IMR-90 (cell line): ENCODE measurements around the gene THEM5. TPM values are rescaled to one million over a fixed set of nuclear protein-coding genes. Genes with fewer than 3 reads are reported as not detected.

Source experiments
- ATAC-seq: fragments of 200-7000 bp; cut with Tn5 transposase; 2 replicates; pipeline ENCODE4 v1.9.1; 2020; ENCODE audit warnings: low read depth, mild to moderate bottlenecking, moderate library complexity
- BruUV-seq: library from RNA; stranded (reverse); fragments of 400-500 nt; replicated peaks from 2 replicates; lab custom pipeline; 2021; lab: Mats Ljungman, UMichigan
- CTCF ChIA-PET: fragments of 300-600 bp; formaldehyde crosslinking; extraction: SDS; loops from one replicate; lab custom pipeline; 2021; ENCODE audit warnings: antibody characterized with exemption; lab: Yijun Ruan, JAX
- POLR2A ChIA-PET: fragments of 300-600 bp; sonication (Branson Sonifier 250); formaldehyde crosslinking; loops from one replicate; lab custom pipeline; 2022; ENCODE audit warnings: antibody characterized with exemption; ENCODE audit not compliant: unreplicated experiment; lab: Charles Lee
- DNase-seq: peaks from one replicate; pipeline ENCODE4 v3.0.0; 2013
- H2AFZ ChIP-seq: replicated peaks from 2 replicates; pipeline ENCODE3; 2013; ENCODE audit warnings: low read length, mild to moderate bottlenecking; ENCODE audit not compliant: poor library complexity
- H2AK5ac ChIP-seq: 2 replicates; pipeline ENCODE4 v1.6.1; 2013; ENCODE audit warnings: low read depth, low read length, inconsistent platforms
- H2AK9ac ChIP-seq: replicated peaks from 2 replicates; pipeline ENCODE3; 2013; ENCODE audit warnings: mild to moderate bottlenecking, low read depth, low read length, moderate library complexity; ENCODE audit not compliant: poor library complexity
- H2BK120ac ChIP-seq: 2 replicates; pipeline ENCODE4 v1.6.1; 2013; ENCODE audit warnings: low read depth, low read length, inconsistent platforms
- H2BK15ac ChIP-seq: 3 replicates; pipeline ENCODE4 v1.6.1; 2013; ENCODE audit warnings: low read depth, low read length, inconsistent platforms
- H2BK20ac ChIP-seq: 2 replicates; pipeline ENCODE4 v1.6.1; 2013; ENCODE audit warnings: low read depth, mild to moderate bottlenecking, inconsistent platforms, low read length, moderate library complexity
- H2BK5ac ChIP-seq: 2 replicates; pipeline ENCODE4 v1.6.1; 2013; ENCODE audit warnings: mild to moderate bottlenecking, low read depth, low read length, inconsistent platforms; ENCODE audit not compliant: poor library complexity, severe bottlenecking
- H3K14ac ChIP-seq: replicated peaks from 2 replicates; pipeline ENCODE4 v1.6.1; 2013; ENCODE audit warnings: low read depth, low read length, inconsistent platforms
- H3K18ac ChIP-seq: 2 replicates; pipeline ENCODE4 v1.6.1; 2013; ENCODE audit warnings: low read depth, low read length, control low read depth
- H3K23ac ChIP-seq: 2 replicates; pipeline ENCODE4 v1.6.1; 2013; ENCODE audit warnings: low read depth, low read length, inconsistent platforms
- H3K27ac ChIP-seq: 2 replicates; pipeline ENCODE4 v1.5.1; 2013; ENCODE audit warnings: mild to moderate bottlenecking, control low read depth, low read length; ENCODE audit not compliant: insufficient read depth
- H3K27me3 ChIP-seq: 2 replicates; pipeline ENCODE4 v1.6.1; 2013; ENCODE audit warnings: low read length; ENCODE audit not compliant: control insufficient read depth, insufficient read depth
- H3K36me3 ChIP-seq: 2 replicates; pipeline ENCODE4 v1.6.1; 2013; ENCODE audit warnings: low read length, mixed read lengths; ENCODE audit not compliant: control insufficient read depth, insufficient read depth
- H3K4ac ChIP-seq: 2 replicates; pipeline ENCODE4 v1.6.1; 2013; ENCODE audit warnings: low read depth, low read length, inconsistent platforms
- H3K4me1 ChIP-seq: 2 replicates; pipeline ENCODE4 v1.6.1; 2013; ENCODE audit warnings: low read length, mixed read lengths; ENCODE audit not compliant: control insufficient read depth, insufficient read depth
- H3K4me2 ChIP-seq: 2 replicates; pipeline ENCODE4 v1.6.1; 2013; ENCODE audit warnings: low read depth, mild to moderate bottlenecking, control low read depth, low read length, moderate library complexity
- H3K4me3 ChIP-seq: 2 replicates; pipeline ENCODE4 v1.5.1; 2013; ENCODE audit warnings: low read depth, mild to moderate bottlenecking, control low read depth, low read length, moderate library complexity; ENCODE audit not compliant: insufficient read depth
- H3K56ac ChIP-seq: 2 replicates; pipeline ENCODE4 v1.6.1; 2013; ENCODE audit warnings: low read length, inconsistent platforms; ENCODE audit not compliant: insufficient read depth; ENCODE audit errors: extremely low read depth
- H3K79me1 ChIP-seq, 2 experiments: 2 replicates each; pipeline ENCODE4 v1.6.1; 2013; ENCODE audit warnings: low read length in 2 of 2, inconsistent platforms in 1 of 2, low read depth in 1 of 2
- H3K9ac ChIP-seq: 2 replicates; pipeline ENCODE4 v1.6.1; 2013; ENCODE audit warnings: low read depth, low read length, control low read depth
- H3K9me1 ChIP-seq: 2 replicates; pipeline ENCODE4 v1.6.1; 2013; ENCODE audit warnings: low read length, inconsistent platforms; ENCODE audit not compliant: insufficient read depth
- H3K9me3 ChIP-seq: 2 replicates; pipeline ENCODE4 v1.6.1; 2013; ENCODE audit warnings: low read length; ENCODE audit not compliant: control insufficient read depth, insufficient read depth
- H4K20me1 ChIP-seq: 2 replicates; pipeline ENCODE4 v1.6.1; 2013; ENCODE audit warnings: low read length, inconsistent platforms; ENCODE audit not compliant: insufficient read depth
- H4K5ac ChIP-seq: 2 replicates; pipeline ENCODE4 v1.6.1; 2013; ENCODE audit warnings: mild to moderate bottlenecking, low read depth, low read length, control low read depth
- H4K8ac ChIP-seq, 2 experiments: 2 replicates each; pipeline ENCODE4 v1.6.1; 2013; ENCODE audit warnings: low read depth in 2 of 2, low read length in 2 of 2, control low read depth in 1 of 2, inconsistent platforms in 1 of 2
- H4K91ac ChIP-seq: 2 replicates; pipeline ENCODE4 v1.6.1; 2013; ENCODE audit warnings: low read depth, low read length, inconsistent platforms; ENCODE audit not compliant: insufficient read depth
- BHLHE40 ChIP-seq: fragments of 150-350 bp; IDR thresholded peaks from 2 replicates; pipeline ENCODE4 v1.6.1; 2016; ENCODE audit warnings: mild to moderate bottlenecking, low read depth, low read length
- CEBPB ChIP-seq: IDR thresholded peaks from 2 replicates; pipeline ENCODE4 v1.6.1; 2012; ENCODE audit warnings: low read depth, low read length, improper control_type of control experiment
- CHD1 ChIP-seq: IDR thresholded peaks from 2 replicates; pipeline ENCODE4 v1.6.1; 2012; ENCODE audit warnings: low read depth, low read length, improper control_type of control experiment
- FOS ChIP-seq: fragments of 150-350 bp; IDR thresholded peaks from 2 replicates; pipeline ENCODE4 v1.6.1; 2016; ENCODE audit warnings: low read depth, low read length
- MAFK ChIP-seq: IDR thresholded peaks from 2 replicates; pipeline ENCODE4 v1.6.1; 2012; ENCODE audit warnings: low read depth, low read length, improper control_type of control experiment
- MAZ ChIP-seq: IDR thresholded peaks from 2 replicates; pipeline ENCODE4 v1.6.1; 2012; ENCODE audit warnings: low read depth, mild to moderate bottlenecking, low read length, improper control_type of control experiment, moderate library complexity, borderline replicate concordance
- MXI1 ChIP-seq: IDR thresholded peaks from 2 replicates; pipeline ENCODE4 v1.6.1; 2012; ENCODE audit warnings: low read depth, mild to moderate bottlenecking, low read length, moderate library complexity, borderline replicate concordance
- NFE2L2 ChIP-seq: fragments of 150-350 bp; IDR thresholded peaks from 2 replicates; pipeline ENCODE4 v1.6.1; 2016; ENCODE audit warnings: low read depth, mild to moderate bottlenecking, low read length
- POLR2A ChIP-seq: IDR thresholded peaks from 2 replicates; pipeline ENCODE4 v1.6.1; 2012; ENCODE audit warnings: mild to moderate bottlenecking, low read depth, low read length
- RAD21 ChIP-seq: IDR thresholded peaks from 2 replicates; pipeline ENCODE4 v1.6.1; 2012; ENCODE audit warnings: low read length, improper control_type of control experiment
- RCOR1 ChIP-seq: IDR thresholded peaks from 2 replicates; pipeline ENCODE4 v1.6.1; 2012; ENCODE audit warnings: mild to moderate bottlenecking, low read length, improper control_type of control experiment; ENCODE audit not compliant: insufficient replicate concordance
- RFX5 ChIP-seq: IDR thresholded peaks from 2 replicates; pipeline ENCODE4 v1.8.0; 2012; ENCODE audit warnings: low read depth, mild to moderate bottlenecking, low read length, moderate library complexity
- SMC3 ChIP-seq: fragments of 150-350 bp; IDR thresholded peaks from 2 replicates; pipeline ENCODE4 v1.6.1; 2016; ENCODE audit warnings: low read depth, mild to moderate bottlenecking, antibody characterized with exemption, low read length, moderate library complexity
- WGBS, 2 experiments: methylation state at CpG; one replicate each; pipeline versions ENCODE4 v1.1.5 to v1.1.7; 2013; ENCODE audit warnings: missing lambda C conversion rate in 2 of 2; ENCODE audit not compliant: insufficient read length in 1 of 2; ENCODE audit errors: extremely low coverage in 2 of 2; 5-methylcytosine and 5-hydroxymethylcytosine counted together
- dilution Hi-C: fragments of 300-500 bp; cut with HindIII; formaldehyde crosslinking; loops from one replicate; pipeline ENCODE4 v1.14.3; 2018; ENCODE audit warnings: low sequenced_read_pairs; ENCODE audit not compliant: unreplicated experiment
- in situ Hi-C: fragments of 300-500 bp; cut with MboI; formaldehyde crosslinking; loops from 3 replicates; pipeline ENCODE4 v1.14.3; 2019; ENCODE audit warnings: low sequenced_read_pairs, inconsistent platforms, mixed read lengths
- intact Hi-C: fragments of 100-400 bp; cut with micrococcal nuclease; formaldehyde crosslinking; loops from 2 replicates; pipeline ENCODE4 v1.10.0; 2022
- polyA plus RNA-seq, 3 experiments: library from polyadenylated mRNA; depleted of rRNA; stranded (reverse); fragments of >200 nt; gene quantifications; 2 replicates each; pipeline ENCODE4 v1.2.3, GENCODE V29; 2012; ENCODE audit warnings: low replicate concordance in 1 of 3
- total RNA-seq: library from RNA; depleted of rRNA; stranded (reverse); fragments of >200 nt; gene quantifications from 2 replicates; pipeline ENCODE4 v1.2.3, GENCODE V29; 2012
- TF ChIP-seq, protein P1 (sequence below): fragments of 150-350 bp; IDR thresholded peaks from 2 replicates; pipeline ENCODE4 v1.6.1; 2016; ENCODE audit warnings: low read depth, mild to moderate bottlenecking, low read length, moderate library complexity, borderline replicate concordance
- TF ChIP-seq, protein P2 (sequence below): fragments of 150-350 bp; IDR thresholded peaks from 2 replicates; pipeline ENCODE4 v1.6.1; 2017; ENCODE audit warnings: mild to moderate bottlenecking, antibody characterized with exemption, low read length, low read depth
- TF ChIP-seq, protein P3 (sequence below): conservative IDR thresholded peaks from 2 replicates; pipeline ENCODE4 v1.5.1; 2012; ENCODE audit warnings: mild to moderate bottlenecking, low read depth, low read length, improper control_type of control experiment

THEM5 gene
- total and polyA plus RNA-seq, 2 of the 4 experiments (the other 2 are of a cell fraction): not detected

DNA sequence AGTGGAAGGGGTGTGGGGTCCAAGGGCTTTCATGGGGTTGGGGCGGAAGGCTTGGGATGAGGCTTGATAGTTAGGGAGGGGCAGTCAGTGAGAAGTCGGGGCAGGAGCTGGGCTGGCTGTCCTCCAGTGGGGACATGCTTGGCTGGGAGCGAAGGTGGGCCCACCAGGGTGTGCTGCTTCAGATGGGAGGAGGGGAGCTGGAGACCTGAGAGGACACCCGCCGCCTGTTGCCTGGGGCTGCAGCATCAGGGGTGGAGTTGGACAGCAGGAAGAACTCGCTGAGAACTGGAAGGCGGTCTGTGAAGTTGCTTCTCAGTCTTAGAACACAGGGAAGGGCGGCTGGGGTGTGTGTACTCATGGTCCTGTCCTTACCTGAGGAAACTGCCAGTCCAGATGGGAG lies 1.6 kb downstream of the THEM5 start:
- H3K4ac ChIP-seq: no peak overlapping the region
- H3K79me1 ChIP-seq: no peaks in the 10 kb centered on the region
- ATAC-seq (no peak), DNase-seq (no peak)
- no TSS peak for BruUV-seq
- H3K4me1 ChIP-seq: no peaks in the 10 kb centered on the region
- no peak overlapping the region for H3K14ac ChIP-seq
- ChIA-PET POLR2A (no interaction called here), CTCF (no interaction called here)
- no peak overlapping the region for H4K5ac ChIP-seq
- in situ Hi-C loops (no loop called here), dilution Hi-C loops (no loop called here), intact Hi-C loops (no loop called here)
- no peaks in the 10 kb centered on the region for H3K9me3 ChIP-seq
- H2BK20ac ChIP-seq: no peak overlapping the region
- H3K9me1 ChIP-seq: no peaks in the 10 kb centered on the region; the same call in 1 of the 2 replicates
- H3K27ac ChIP-seq: no peak overlapping the region
- H2BK120ac ChIP-seq: no peak overlapping the region
- H4K8ac ChIP-seq: no peak overlapping the region
- H3K9ac ChIP-seq: no peak overlapping the region
- no peak overlapping the region for H2BK5ac ChIP-seq
- no peak overlapping the region for H2AK5ac ChIP-seq
- no peak overlapping the region for H3K23ac ChIP-seq
- no peak overlapping the region for H3K56ac ChIP-seq
- no peak overlapping the region for H4K91ac ChIP-seq
- no peak overlapping the region for H2AFZ ChIP-seq
- no peaks in the 10 kb centered on the region for H3K36me3 ChIP-seq
- H3K4me2 ChIP-seq: no peak overlapping the region
- no peak overlapping the region for H2AK9ac ChIP-seq
- TF ChIP-seq SMC3 (no peak), CHD1 (no peak), RFX5 (no peak), MAFK (no peak), CEBPB (no peak), BHLHE40 (no peak), NFE2L2 (no peak), MXI1 (no peak), RAD21 (no peak), POLR2A (no peak), RCOR1 (no peak), FOS (no peak), MAZ (no peak)
- TF ChIP-seq, protein P1, sequence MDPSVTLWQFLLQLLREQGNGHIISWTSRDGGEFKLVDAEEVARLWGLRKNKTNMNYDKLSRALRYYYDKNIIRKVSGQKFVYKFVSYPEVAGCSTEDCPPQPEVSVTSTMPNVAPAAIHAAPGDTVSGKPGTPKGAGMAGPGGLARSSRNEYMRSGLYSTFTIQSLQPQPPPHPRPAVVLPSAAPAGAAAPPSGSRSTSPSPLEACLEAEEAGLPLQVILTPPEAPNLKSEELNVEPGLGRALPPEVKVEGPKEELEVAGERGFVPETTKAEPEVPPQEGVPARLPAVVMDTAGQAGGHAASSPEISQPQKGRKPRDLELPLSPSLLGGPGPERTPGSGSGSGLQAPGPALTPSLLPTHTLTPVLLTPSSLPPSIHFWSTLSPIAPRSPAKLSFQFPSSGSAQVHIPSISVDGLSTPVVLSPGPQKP: no peak
- TF ChIP-seq, protein P2, sequence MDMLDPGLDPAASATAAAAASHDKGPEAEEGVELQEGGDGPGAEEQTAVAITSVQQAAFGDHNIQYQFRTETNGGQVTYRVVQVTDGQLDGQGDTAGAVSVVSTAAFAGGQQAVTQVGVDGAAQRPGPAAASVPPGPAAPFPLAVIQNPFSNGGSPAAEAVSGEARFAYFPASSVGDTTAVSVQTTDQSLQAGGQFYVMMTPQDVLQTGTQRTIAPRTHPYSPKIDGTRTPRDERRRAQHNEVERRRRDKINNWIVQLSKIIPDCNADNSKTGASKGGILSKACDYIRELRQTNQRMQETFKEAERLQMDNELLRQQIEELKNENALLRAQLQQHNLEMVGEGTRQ: no peak
- TF ChIP-seq, protein P3, sequence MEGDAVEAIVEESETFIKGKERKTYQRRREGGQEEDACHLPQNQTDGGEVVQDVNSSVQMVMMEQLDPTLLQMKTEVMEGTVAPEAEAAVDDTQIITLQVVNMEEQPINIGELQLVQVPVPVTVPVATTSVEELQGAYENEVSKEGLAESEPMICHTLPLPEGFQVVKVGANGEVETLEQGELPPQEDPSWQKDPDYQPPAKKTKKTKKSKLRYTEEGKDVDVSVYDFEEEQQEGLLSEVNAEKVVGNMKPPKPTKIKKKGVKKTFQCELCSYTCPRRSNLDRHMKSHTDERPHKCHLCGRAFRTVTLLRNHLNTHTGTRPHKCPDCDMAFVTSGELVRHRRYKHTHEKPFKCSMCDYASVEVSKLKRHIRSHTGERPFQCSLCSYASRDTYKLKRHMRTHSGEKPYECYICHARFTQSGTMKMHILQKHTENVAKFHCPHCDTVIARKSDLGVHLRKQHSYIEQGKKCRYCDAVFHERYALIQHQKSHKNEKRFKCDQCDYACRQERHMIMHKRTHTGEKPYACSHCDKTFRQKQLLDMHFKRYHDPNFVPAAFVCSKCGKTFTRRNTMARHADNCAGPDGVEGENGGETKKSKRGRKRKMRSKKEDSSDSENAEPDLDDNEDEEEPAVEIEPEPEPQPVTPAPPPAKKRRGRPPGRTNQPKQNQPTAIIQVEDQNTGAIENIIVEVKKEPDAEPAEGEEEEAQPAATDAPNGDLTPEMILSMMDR: no peak
- H3K4me3 ChIP-seq: no peak overlapping the region
- H3K27me3 ChIP-seq: peaks cover 42% of the 10 kb centered on the region
- H3K18ac ChIP-seq: no peak overlapping the region
- WGBS, 2 experiments: 45% methylated on average over 4 of the region's 8 CpGs; no CpG with 5 or more reads in 1 of the 2 experiments
- no peaks in the 10 kb centered on the region for H4K20me1 ChIP-seq
- H2BK15ac ChIP-seq: no peak overlapping the region
